K562 (cell line): ENCODE measurements around the gene ERVFRD-1. TPM values are rescaled to one million over a fixed set of nuclear protein-coding genes. Genes with fewer than 3 reads are reported as not detected.

ENCODE experiments used
- ATAC-seq: fragments of 200-7000 bp; cut with Tn5 transposase; 3 replicates; pipeline ENCODE4 v1.9.1; 2020; ENCODE audit warnings: moderate library complexity
- BruUV-seq: library from RNA; stranded (reverse); fragments of 400-500 nt; replicated peaks from 2 replicates; lab custom pipeline; 2021; lab: Mats Ljungman, UMichigan
- CTCF ChIA-PET: fragments of 300-600 bp; formaldehyde crosslinking; extraction: SDS; loops from one replicate; lab custom pipeline; 2021; ENCODE audit warnings: low intra/inter-chr PET ratio; lab: Yijun Ruan, JAX
- POLR2A ChIA-PET: fragments of 300-600, 350-650 bp; sonication (Branson Sonifier 250); formaldehyde crosslinking; extraction: SDS; loops from one replicate; lab custom pipeline; 2021; ENCODE audit warnings: antibody characterized with exemption, inconsistent platforms; lab: Yijun Ruan, JAX
- DNase-seq, 4 experiments: peaks; one replicate each; pipeline versions ENCODE4 v3.0.0 to v3.0.0-alpha.2; 2011 to 2018; ENCODE audit warnings: low spot score in 3 of 4, mixed read lengths in 3 of 4; ENCODE audit errors: extremely low read depth in 1 of 4
- FAIRE-seq: peaks from 2 replicates; lab custom pipeline; 2011; peaks lifted over from hg19 to GRCh38; lab: Jason Lieb, UNC
- H2AFZ ChIP-seq: 2 replicates; pipeline ENCODE4 v1.6.0; 2011; ENCODE audit warnings: low read depth, low read length, control low read depth, inconsistent platforms
- H3K27ac ChIP-seq: fragments of 200-600 bp; 3 replicates; pipeline ENCODE4 v1.8.0; 2011; ENCODE audit warnings: low read depth, mild to moderate bottlenecking, control low read depth, inconsistent platforms, low read length, moderate library complexity, mixed read lengths; ENCODE audit errors: extremely low read depth
- H3K27me3 ChIP-seq, 2 experiments: fragments of 300-600 bp in 1 of 2; 2 replicates in 1 of 2; 3 replicates in 1 of 2; pipeline versions ENCODE4 v1.6.0 to v1.8.0; 2011; ENCODE audit warnings: inconsistent platforms in 2 of 2, low read length in 2 of 2, mild to moderate bottlenecking in 1 of 2, mixed read lengths in 1 of 2, moderate library complexity in 1 of 2; ENCODE audit not compliant: control insufficient read depth in 2 of 2, insufficient read depth in 2 of 2
- H3K36me3 ChIP-seq: fragments of 300-600 bp; 3 replicates; pipeline ENCODE4 v1.8.0; 2011; ENCODE audit warnings: mild to moderate bottlenecking, low read length, inconsistent platforms; ENCODE audit not compliant: control insufficient read depth, insufficient read depth
- H3K4me1 ChIP-seq, 2 experiments: fragments of 200-600 bp in 1 of 2; replicated peaks in 1 of 2; 2 replicates in 1 of 2; 3 replicates in 1 of 2; pipeline versions ENCODE4 v1.5.1 to v1.8.0; 2011; ENCODE audit warnings: inconsistent platforms in 2 of 2, low read length in 2 of 2, mild to moderate bottlenecking in 1 of 2, mixed read lengths in 1 of 2, moderate library complexity in 1 of 2; ENCODE audit not compliant: control insufficient read depth in 2 of 2, insufficient read depth in 2 of 2
- H3K4me2 ChIP-seq: 2 replicates; pipeline ENCODE4 v1.6.1; 2011; ENCODE audit warnings: low read length, control low read depth, inconsistent platforms, mixed read lengths; ENCODE audit not compliant: insufficient read depth
- H3K4me3 ChIP-seq: fragments of 200-600 bp; sonication (generic), shearing (Covaris generic); 2 replicates; pipeline ENCODE4 v1.5.1; 2016; ENCODE audit warnings: control low read depth, inconsistent platforms
- H3K79me2 ChIP-seq: fragments of 200-600 bp; 3 replicates; pipeline ENCODE4 v1.8.0; 2011; ENCODE audit warnings: low read length, inconsistent platforms; ENCODE audit not compliant: control insufficient read depth, insufficient read depth
- H3K9ac ChIP-seq, 2 experiments: 2 replicates each; pipeline versions ENCODE4 v1.6.0 to v1.6.1; 2011; ENCODE audit warnings: low read depth in 2 of 2, low read length in 2 of 2, control low read depth in 1 of 2, inconsistent platforms in 1 of 2, mild to moderate bottlenecking in 1 of 2, mixed read lengths in 1 of 2; ENCODE audit not compliant: insufficient read depth in 1 of 2
- H3K9me1 ChIP-seq: one replicate; pipeline ENCODE4 v1.6.0; 2011; ENCODE audit warnings: inconsistent platforms, mild to moderate bottlenecking, low read length, moderate library complexity; ENCODE audit not compliant: control insufficient read depth, insufficient read depth
- H3K9me3 ChIP-seq: replicated peaks from 2 replicates; pipeline ENCODE4 v1.5.1; 2011; ENCODE audit warnings: low read depth, low read length, inconsistent platforms; ENCODE audit not compliant: control insufficient read depth, insufficient read depth
- H4K20me1 ChIP-seq: replicated peaks from 2 replicates; pipeline ENCODE4 v1.6.1; 2011; ENCODE audit warnings: low read length, inconsistent platforms, mixed read lengths; ENCODE audit not compliant: control insufficient read depth, insufficient read depth
- ASH1L ChIP-seq: fragments of 450-650 bp; IDR thresholded peaks from 2 replicates; pipeline ENCODE4 v1.6.1; 2018; ENCODE audit warnings: borderline replicate concordance, mild to moderate bottlenecking, low read depth; ENCODE audit not compliant: partially characterized antibody
- BRD9 ChIP-seq: fragments of 450-650 bp; IDR thresholded peaks from 2 replicates; pipeline ENCODE4 v1.6.1; 2018; ENCODE audit warnings: low read depth; ENCODE audit not compliant: partially characterized antibody
- CEBPG ChIP-seq, 3 experiments: fragments of 200-800 bp in 1 of 3; sonication (Bioruptor generic) in 1 of 3; sonication (generic) in 1 of 3; formaldehyde crosslinking in 1 of 3; IDR thresholded peaks in 2 of 3; conservative IDR thresholded peaks in 1 of 3; 2 replicates each; pipeline versions ENCODE4 v1.6.1 to v1.8.0; 2016 to 2022; ENCODE audit warnings: missing compliant biosample characterization in 2 of 3, missing genetic modification characterization in 2 of 3, mild to moderate bottlenecking in 1 of 3, missing genetic modification reagents in 1 of 3
- CXXC5 ChIP-seq: fragments of 250-450 bp; sonication (Bioruptor Pico); IDR thresholded peaks from 2 replicates; pipeline ENCODE4 v1.8.0; 2022; ENCODE audit warnings: inconsistent platforms, mild to moderate bottlenecking, moderate library complexity
- ETV5 ChIP-seq: sonication (generic); formaldehyde crosslinking; IDR thresholded peaks from 2 replicates; pipeline ENCODE4 v1.4.0; 2020; ENCODE audit warnings: low read depth, mild to moderate bottlenecking, missing genetic modification reagents
- HCFC1 ChIP-seq: IDR thresholded peaks from 2 replicates; pipeline ENCODE4 v1.6.1; 2012; ENCODE audit warnings: low read depth, low read length, improper control_type of control experiment
- KAT8 ChIP-seq: fragments of 450-650 bp; IDR thresholded peaks from 2 replicates; pipeline ENCODE4 v1.6.1; 2016; ENCODE audit warnings: low read depth, mild to moderate bottlenecking
- KLF6 ChIP-seq: fragments of 250-450 bp; sonication (Bioruptor Pico); IDR thresholded peaks from 2 replicates; pipeline ENCODE4 v1.4.0; 2020; ENCODE audit warnings: mild to moderate bottlenecking, moderate library complexity, borderline replicate concordance
- MEIS2 ChIP-seq: fragments of 450-650 bp; IDR thresholded peaks from 2 replicates; pipeline ENCODE4 v1.6.1; 2014; ENCODE audit warnings: mild to moderate bottlenecking; ENCODE audit not compliant: partially characterized antibody
- MYC ChIP-seq, 2 experiments: fragments of 250-450 bp in 1 of 2; sonication (Bioruptor Pico) in 1 of 2; IDR thresholded peaks; 2 replicates each; pipeline versions ENCODE4 v1.5.1 to v1.6.1; 2012 to 2021; ENCODE audit warnings: low read depth in 2 of 2, borderline replicate concordance in 1 of 2, improper control_type of control experiment in 1 of 2, low read length in 1 of 2, mild to moderate bottlenecking in 1 of 2, moderate library complexity in 1 of 2
- NR3C1 ChIP-seq: sonication (generic); formaldehyde crosslinking; IDR thresholded peaks from 2 replicates; pipeline ENCODE4 v1.8.1; 2022; ENCODE audit warnings: missing genetic modification reagents
- SPI1 ChIP-seq: IDR thresholded peaks from 2 replicates; pipeline ENCODE4 v1.6.1; 2011; ENCODE audit warnings: low read depth, low read length, control low read depth, borderline replicate concordance
- TCF7 ChIP-seq: sonication (generic); IDR thresholded peaks from 2 replicates; pipeline ENCODE4 v1.6.1; 2016; ENCODE audit warnings: antibody characterized with exemption, borderline replicate concordance
- U2AF2 ChIP-seq: fragments of 200-400 bp; formaldehyde crosslinking; optimal IDR thresholded peaks from 2 replicates; pipeline ENCODE3; 2017; ENCODE audit warnings: low read depth, mild to moderate bottlenecking, low read length
- ZNF140 ChIP-seq: fragments of 250-450 bp; sonication (Bioruptor Pico); IDR thresholded peaks from 2 replicates; pipeline ENCODE4 v1.8.0; 2021; ENCODE audit warnings: moderate library complexity, mild to moderate bottlenecking, inconsistent platforms
- in situ Hi-C: fragments of 300-500 bp; cut with MboI; formaldehyde crosslinking; loops from 4 replicates; pipeline ENCODE4 v1.15.0; 2018; ENCODE audit warnings: inconsistent platforms, mixed read lengths
- intact Hi-C: fragments of 100-400 bp; cut with micrococcal nuclease; formaldehyde crosslinking; loops from 2 replicates; pipeline ENCODE4 v1.14.2; 2022
- polyA plus RNA-seq, 8 experiments: library from polyadenylated mRNA; depleted of rRNA in 4 of 8; stranded (reverse) in 5 of 8; unstranded in 3 of 8; fragments of >200 nt; fragmentation: Nextera tagmentation in 2 of 8; fragmentation: Illumina TruSeq in 1 of 8; extraction: Ambion mirVana in 2 of 8; extraction: Trizol in 1 of 8; gene quantifications; 2 replicates each; pipeline versions ENCODE4 v1.2.1 to v1.2.3, GENCODE V29; 2011 to 2014; ENCODE audit warnings: inconsistent platforms in 1 of 8, missing spikeins in 1 of 8
- total RNA-seq, 7 experiments: library from RNA; depleted of rRNA in 6 of 7; stranded (reverse); fragments of >200 nt in 6 of 7; fragmentation: Illumina TruSeq in 2 of 7; extraction: Trizol in 2 of 7; gene quantifications; 2 replicates each; pipeline versions ENCODE4 v1.2.1 to v1.2.3, GENCODE V29; 2011 to 2021; ENCODE audit warnings: low replicate concordance in 1 of 7
- TF ChIP-seq, protein P1 (sequence below), 2 experiments: fragments of 450-650 bp in 1 of 2; sonication (generic) in 1 of 2; formaldehyde crosslinking in 1 of 2; IDR thresholded peaks in 1 of 2; conservative IDR thresholded peaks in 1 of 2; 2 replicates each; pipeline versions ENCODE4 v1.6.1 to v1.8.1; 2016 to 2023; ENCODE audit warnings: mild to moderate bottlenecking in 2 of 2, moderate library complexity in 2 of 2, inconsistent platforms in 1 of 2, missing genetic modification reagents in 1 of 2
- TF ChIP-seq, protein P2 (sequence below): fragments of 250-450 bp; sonication (Bioruptor Pico); IDR thresholded peaks from 2 replicates; pipeline ENCODE4 v1.5.0; 2022; ENCODE audit warnings: mild to moderate bottlenecking
- TF ChIP-seq, protein P3 (sequence below): sonication (generic); formaldehyde crosslinking; IDR thresholded peaks from 2 replicates; pipeline ENCODE4 v1.8.1; 2023; ENCODE audit warnings: mild to moderate bottlenecking, missing genetic modification reagents

The ERVFRD-1 gene
- total and polyA plus RNA-seq, 9 of the 15 experiments (the other 6 are each of a cell fraction or from before 2014, with no cell fraction given): 0.05 to 0.14 (median 0.09) TPM; not detected in 2

DNA sequence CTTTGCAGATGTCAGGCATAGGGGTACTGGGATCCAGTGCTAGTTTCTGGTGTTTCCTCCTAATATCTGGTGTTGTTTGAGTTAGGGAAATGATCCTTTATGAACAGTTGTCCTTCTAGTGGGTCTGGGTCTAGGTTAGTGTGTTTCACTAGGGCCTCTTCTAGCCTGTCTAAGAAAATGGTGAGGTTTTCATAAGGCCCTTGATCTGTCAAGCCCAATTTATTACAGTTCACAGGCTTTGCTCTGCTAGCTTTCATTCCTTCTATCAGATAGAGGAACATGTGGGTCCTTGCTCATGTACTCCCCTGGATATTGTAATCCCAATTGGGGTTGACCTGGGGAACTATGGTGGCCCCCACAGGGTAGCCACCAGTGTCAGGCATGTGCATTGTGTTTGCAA, 2.8 kb downstream of the ERVFRD-1 start:
- Histone ChIP-seq H3K9me3 (no peaks in the 10 kb centered on the region), H3K36me3 (no peaks in the 10 kb centered on the region), H3K9ac (no peak overlapping the region), H3K9me1 (peaks cover 5% of the 10 kb centered on the region), H4K20me1 (peaks cover 17% of the 10 kb centered on the region), H3K4me1 (peaks cover 12 to 21% of the 10 kb centered on the region in 2 experiments), H3K27ac (no peak overlapping the region), H3K4me3 (no peak overlapping the region), H3K79me2 (peaks cover 55% of the 10 kb centered on the region), H3K4me2 (no peak overlapping the region), H3K27me3 (no peaks in the 10 kb centered on the region), H2AFZ (no peak overlapping the region)
- DNase-seq: no peak
- intact Hi-C loops: no loop called here
- in situ Hi-C loops: no loop called here
- no TSS peak for BruUV-seq
- ATAC-seq: no peak
- ChIA-PET CTCF (no interaction called here), POLR2A (interaction anchor here (0.7 to 1.4 kb wide), 3 partner anchors 13 to 467 kb away, joined by 3 read pairs; no protein-coding TSS in a partner anchor)
- FAIRE-seq: no peak
- no peak for TF ChIP-seq BRD9
- TF ChIP-seq CEBPG (CRISPR knock-in tag; IDR thresholded peaks at IDR 0.05): no peak
- no peak for TF ChIP-seq CEBPG (tag; conservative IDR thresholded peaks at IDR 0.05 in 1 of 2, IDR thresholded peaks at IDR 0.05 in 1 of 2)
- TF ChIP-seq, protein P1, sequence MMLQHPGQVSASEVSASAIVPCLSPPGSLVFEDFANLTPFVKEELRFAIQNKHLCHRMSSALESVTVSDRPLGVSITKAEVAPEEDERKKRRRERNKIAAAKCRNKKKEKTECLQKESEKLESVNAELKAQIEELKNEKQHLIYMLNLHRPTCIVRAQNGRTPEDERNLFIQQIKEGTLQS (IDR thresholded peaks at IDR 0.05): no peak
- TF ChIP-seq, protein P1 (CRISPR knock-in tag; conservative IDR thresholded peaks at IDR 0.05): no peak
- no peak for TF ChIP-seq HCFC1
- TF ChIP-seq SPI1: no peak
- TF ChIP-seq ETV5 (CRISPR knock-in tag): no peak
- TF ChIP-seq TCF7: no peak
- no peak for TF ChIP-seq MEIS2
- no peak for TF ChIP-seq NR3C1 (CRISPR knock-in tag)
- TF ChIP-seq, protein P2, sequence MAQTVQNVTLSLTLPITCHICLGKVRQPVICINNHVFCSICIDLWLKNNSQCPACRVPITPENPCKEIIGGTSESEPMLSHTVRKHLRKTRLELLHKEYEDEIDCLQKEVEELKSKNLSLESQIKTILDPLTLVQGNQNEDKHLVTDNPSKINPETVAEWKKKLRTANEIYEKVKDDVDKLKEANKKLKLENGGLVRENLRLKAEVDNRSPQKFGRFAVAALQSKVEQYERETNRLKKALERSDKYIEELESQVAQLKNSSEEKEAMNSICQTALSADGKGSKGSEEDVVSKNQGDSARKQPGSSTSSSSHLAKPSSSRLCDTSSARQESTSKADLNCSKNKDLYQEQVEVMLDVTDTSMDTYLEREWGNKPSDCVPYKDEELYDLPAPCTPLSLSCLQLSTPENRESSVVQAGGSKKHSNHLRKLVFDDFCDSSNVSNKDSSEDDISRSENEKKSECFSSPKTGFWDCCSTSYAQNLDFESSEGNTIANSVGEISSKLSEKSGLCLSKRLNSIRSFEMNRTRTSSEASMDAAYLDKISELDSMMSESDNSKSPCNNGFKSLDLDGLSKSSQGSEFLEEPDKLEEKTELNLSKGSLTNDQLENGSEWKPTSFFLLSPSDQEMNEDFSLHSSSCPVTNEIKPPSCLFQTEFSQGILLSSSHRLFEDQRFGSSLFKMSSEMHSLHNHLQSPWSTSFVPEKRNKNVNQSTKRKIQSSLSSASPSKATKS (CRISPR knock-in tag): no peak
- no peak for TF ChIP-seq KLF6
- TF ChIP-seq MYC (IDR thresholded peaks at IDR 0.05; ENCODE audit: low read depth, low read length): no peak
- no peak for TF ChIP-seq MYC (CRISPR knock-in tag; IDR thresholded peaks at IDR 0.05; ENCODE audit: borderline replicate concordance, low read depth)
- no peak for TF ChIP-seq ASH1L
- TF ChIP-seq ZNF140: no peak
- TF ChIP-seq U2AF2: no peak
- TF ChIP-seq, protein P3, sequence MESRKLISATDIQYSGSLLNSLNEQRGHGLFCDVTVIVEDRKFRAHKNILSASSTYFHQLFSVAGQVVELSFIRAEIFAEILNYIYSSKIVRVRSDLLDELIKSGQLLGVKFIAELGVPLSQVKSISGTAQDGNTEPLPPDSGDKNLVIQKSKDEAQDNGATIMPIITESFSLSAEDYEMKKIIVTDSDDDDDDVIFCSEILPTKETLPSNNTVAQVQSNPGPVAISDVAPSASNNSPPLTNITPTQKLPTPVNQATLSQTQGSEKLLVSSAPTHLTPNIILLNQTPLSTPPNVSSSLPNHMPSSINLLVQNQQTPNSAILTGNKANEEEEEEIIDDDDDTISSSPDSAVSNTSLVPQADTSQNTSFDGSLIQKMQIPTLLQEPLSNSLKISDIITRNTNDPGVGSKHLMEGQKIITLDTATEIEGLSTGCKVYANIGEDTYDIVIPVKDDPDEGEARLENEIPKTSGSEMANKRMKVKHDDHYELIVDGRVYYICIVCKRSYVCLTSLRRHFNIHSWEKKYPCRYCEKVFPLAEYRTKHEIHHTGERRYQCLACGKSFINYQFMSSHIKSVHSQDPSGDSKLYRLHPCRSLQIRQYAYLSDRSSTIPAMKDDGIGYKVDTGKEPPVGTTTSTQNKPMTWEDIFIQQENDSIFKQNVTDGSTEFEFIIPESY (CRISPR knock-in tag): no peak
- no peak for TF ChIP-seq KAT8
- TF ChIP-seq CXXC5 (CRISPR knock-in tag): no peak
